Activated CD8-positive, alpha-beta memory T cell treated with anti-CD3 and anti-CD28 coated beads, Interleukin-2, amount 50 U/mL, for 24 hours (primary cell): ENCODE measurements around the gene ADIRF.
"Not testable (repeated sequence)": the region's sequence is repeated elsewhere in the genome, so short reads cannot be mapped to it uniquely, and the experiment has no call there.

Experiments
- DNase-seq: peaks from one replicate; pipeline ENCODE4 v3.0.0-alpha.2; 2020; ENCODE audit errors: extremely low read depth

The ADIRF gene

GRCh38 chr10:86968271-86968993 is at the start of gene ADIRF:
Gene ADIRF (plus strand): TSS chr10:86968482. CDS start chr10:86968545, 63 bp downstream.
- no peak for DNase-seq

GRCh38 chr10:86922553-86922961 is 45.7 kb upstream of the ADIRF start:
- DNase-seq: no peak

- no peak for DNase-seq
Measured at GRCh38 chr10:86929468-86930380, 38.6 kb upstream of the ADIRF start.

GRCh38 chr10:86931872-86932271 is 36.4 kb upstream of the ADIRF start:
- DNase-seq: no peak

- DNase-seq: no peak
Measured at GRCh38 chr10:86932674-86933073, 35.6 kb upstream of the ADIRF start.

GRCh38 chr10:86934162-86934711 is 34.0 kb upstream of the ADIRF start:
- not testable (repeated sequence) for DNase-seq

- no peak for DNase-seq
Measured at GRCh38 chr10:86936661-86937501, 31.4 kb upstream of the ADIRF start.

- no peak for DNase-seq
Measured at GRCh38 chr10:86937502-86938154, 30.7 kb upstream of the ADIRF start.

GRCh38 chr10:86938260-86938659 is 30.0 kb upstream of the ADIRF start:
- no peak for DNase-seq

- DNase-seq: not testable (repeated sequence)
Measured at GRCh38 chr10:86940076-86940475, 28.2 kb upstream of the ADIRF start.

GRCh38 chr10:86940677-86941076 is 27.6 kb upstream of the ADIRF start:
- no peak for DNase-seq

GRCh38 chr10:86941426-86941825 is 26.9 kb upstream of the ADIRF start:
- DNase-seq: no peak

GRCh38 chr10:86941991-86942421 is 26.3 kb upstream of the ADIRF start:
- DNase-seq: no peak

- no peak for DNase-seq
Measured at GRCh38 chr10:86942441-86943315, 25.6 kb upstream of the ADIRF start.

- no peak for DNase-seq
Measured at GRCh38 chr10:86943316-86944030, 24.8 kb upstream of the ADIRF start.

GRCh38 chr10:86944031-86944419 is 24.3 kb upstream of the ADIRF start:
- no peak for DNase-seq

GRCh38 chr10:86944471-86944870 is 23.8 kb upstream of the ADIRF start:
- DNase-seq: no peak

GRCh38 chr10:86944907-86945306 is 23.4 kb upstream of the ADIRF start:
- DNase-seq: no peak
